MM.1S (cell line): ENCODE measurements around the gene LOXHD1.

ENCODE experiments used
- CTCF ChIP-seq: fragments of 300-600 bp; sonication (generic); IDR thresholded peaks from 2 replicates; pipeline ENCODE4 v1.5.1; 2016; ENCODE audit warnings: antibody characterized with exemption, low read length, mixed read lengths
- EZH2 ChIP-seq: fragments of 300-600 bp; sonication (generic); optimal IDR thresholded peaks from 2 replicates; pipeline ENCODE3; 2017; ENCODE audit warnings: low read depth, mild to moderate bottlenecking, antibody characterized with exemption, low read length, mixed read lengths

- TF ChIP-seq CTCF (no peak), EZH2 (no peak)
Measured at GRCh38 chr18:46567196-46567595, 89.8 kb downstream of the LOXHD1 start.
